Measurements from ENCODE around the gene GLMP.

GRCh38 chr1:156245451-156246232, 49.8 kb downstream of the GLMP start:
- TF ChIP-seq CTCF (IDR thresholded peaks at IDR 0.05) = no peak
- TF ChIP-seq POLR2A (IDR thresholded peaks at IDR 0.05) = no peak
- no peak for TF ChIP-seq EP300 (IDR thresholded peaks at IDR 0.05)
- TF ChIP-seq POLR2AphosphoS5 (IDR thresholded peaks at IDR 0.05) = no peak

All from gastroesophageal sphincter (tissue), 3 donors.